LNCaP clone FGC (cell line): ENCODE measurements around the gene TMSB15C.
"Not testable (repeated sequence)": the region's sequence is repeated elsewhere in the genome, so short reads cannot be mapped to it uniquely, and the experiment has no call there.

Source experiments
- DNase-seq: peaks from one replicate; pipeline ENCODE4 v3.0.0-alpha.2; 2011; ENCODE audit warnings: low read depth
- H3K4me3 ChIP-seq: 2 replicates; pipeline ENCODE4 v1.5.1; 2011; ENCODE audit warnings: mild to moderate bottlenecking, low read depth, low read length, control low read depth
- CTCF ChIP-seq: IDR thresholded peaks from 2 replicates; pipeline ENCODE4 v1.5.1; 2012; ENCODE audit warnings: mild to moderate bottlenecking; ENCODE audit not compliant: control insufficient read depth, insufficient read depth; ENCODE audit errors: extremely low read depth

TMSB15C gene

GRCh38 chrX:104075778-104076445 is at the start of gene TMSB15C:
Gene TMSB15C, minus strand, starts transcription at chrX:104076236.
- DNase-seq, H3K4me3 ChIP-seq: not testable (repeated sequence)

- no peak for TF ChIP-seq CTCF
- DNase-seq, result no peak
- no peak overlapping the region for H3K4me3 ChIP-seq
These were observed 46.8 kb upstream of the TMSB15C start for GRCh38 chrX:104122829-104123228.

DNA sequence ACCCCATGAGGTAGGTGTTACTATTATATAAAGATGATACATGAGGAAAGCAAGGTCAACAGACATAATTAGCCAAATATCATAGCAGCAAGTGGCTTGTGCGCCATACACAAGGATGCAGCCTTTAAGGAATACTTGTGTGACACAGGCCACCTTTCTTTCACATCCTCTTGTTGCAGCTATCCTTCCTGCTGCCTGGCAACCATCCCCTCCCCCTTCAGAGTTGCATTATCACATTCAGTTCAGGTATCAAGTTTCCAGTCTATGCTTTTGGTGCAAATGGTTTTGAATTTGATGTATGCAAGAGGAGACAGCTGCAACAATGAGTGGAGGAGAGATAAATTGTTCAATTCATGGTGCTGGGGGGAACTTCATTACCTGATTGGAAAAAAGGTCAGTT is 42.7 kb upstream of the TMSB15C start:
- no peak for DNase-seq
- TF ChIP-seq CTCF, result no peak
- no peak overlapping the region for H3K4me3 ChIP-seq

GRCh38 chrX:104117759-104118158 is 41.7 kb upstream of the TMSB15C start:
- TF ChIP-seq CTCF, result no peak
- H3K4me3 ChIP-seq, result no peak overlapping the region
- DNase-seq, result no peak

GRCh38 chrX:104113222-104113965 is 37.4 kb upstream of the TMSB15C start:
- H3K4me3 ChIP-seq, result peak overlapping the region; percentile 45
- TF ChIP-seq CTCF, result peak; percentile 62
- DNase-seq, result peak; percentile 11

GRCh38 chrX:104112326-104112951 is 36.4 kb upstream of the TMSB15C start, which contains the start of gene ZCCHC18:
Gene ZCCHC18, plus strand, starts transcription at chrX:104112523. Its CDS starts 1,589 bp downstream, at chrX:104114112.
- peak within 1 kb of the TSS; percentile 45 for H3K4me3 ChIP-seq
- DNase-seq, result no peak
- TF ChIP-seq CTCF, result no peak

GRCh38 chrX:104110491-104111240 is 34.6 kb upstream of the TMSB15C start:
- DNase-seq, H3K4me3 ChIP-seq: not testable (repeated sequence)
